WERI-Rb-1 (cell line): Measurements from ENCODE around the gene JMJD7.

Experiments used
- DNase-seq: peaks from one replicate; pipeline ENCODE4 v3.0.0-alpha.2; 2020
- H3K27ac ChIP-seq: fragments of 250-450 bp; sonication (Bioruptor Pico); 2 replicates; pipeline ENCODE4 v1.5.1; 2020; ENCODE audit warnings: mild to moderate bottlenecking, moderate library complexity
- H3K27me3 ChIP-seq: fragments of 250-450 bp; sonication (Bioruptor Pico); 2 replicates; pipeline ENCODE4 v1.5.1; 2021; ENCODE audit warnings: mild to moderate bottlenecking, low read depth, moderate library complexity; ENCODE audit not compliant: insufficient read depth, severe bottlenecking
- H3K36me3 ChIP-seq: fragments of 250-450 bp; sonication (Bioruptor Pico); 2 replicates; pipeline ENCODE4 v1.5.1; 2020; ENCODE audit warnings: mild to moderate bottlenecking, moderate library complexity
- H3K4me3 ChIP-seq: 2 replicates; pipeline ENCODE4 v1.5.1; 2011; ENCODE audit warnings: low read depth, mild to moderate bottlenecking, control low read depth, low read length
- H3K9me3 ChIP-seq: fragments of 250-450 bp; sonication (Bioruptor Pico); 2 replicates; pipeline ENCODE4 v1.5.1; 2021; ENCODE audit warnings: mild to moderate bottlenecking, moderate library complexity; ENCODE audit not compliant: severe bottlenecking
- CTCF ChIP-seq: IDR thresholded peaks from 2 replicates; pipeline ENCODE4 v1.5.1; 2011; ENCODE audit warnings: low read depth, mild to moderate bottlenecking, control low read depth, inconsistent platforms, low read length

The JMJD7 gene

GRCh38 chr15:41827880-41828806 lies at the start of gene JMJD7:
Gene JMJD7 (plus strand): TSS chr15:41828092. CDS start chr15:41828125, 33 bp downstream.
- Histone ChIP-seq H3K9me3 (no peaks in the 10 kb centered on the region), H3K27ac (peak within 1 kb of the TSS; percentile 64), H3K36me3 (no peaks in the 10 kb centered on the region; the same call in 1 of the 2 replicates), H3K27me3 (no peaks in the 10 kb centered on the region), H3K4me3 (peak within 1 kb of the TSS; percentile 68)
- TF ChIP-seq CTCF = no peak
- DNase-seq = peak; percentile 92

- Histone ChIP-seq H3K9me3 (no peaks in the 10 kb centered on the region), H3K27me3 (no peaks in the 10 kb centered on the region), H3K36me3 (no peaks in the 10 kb centered on the region), H3K4me3 (no peak overlapping the region), H3K27ac (no peak overlapping the region)
- no peak for TF ChIP-seq CTCF
- no peak for DNase-seq
These were observed 49.4 kb upstream of the JMJD7 start for GRCh38 chr15:41778521-41778920.

- Histone ChIP-seq H3K36me3 (no peaks in the 10 kb centered on the region), H3K9me3 (no peaks in the 10 kb centered on the region), H3K4me3 (no peak overlapping the region), H3K27ac (no peak overlapping the region), H3K27me3 (no peaks in the 10 kb centered on the region)
- no peak for TF ChIP-seq CTCF
- DNase-seq = no peak
These were observed 48.2 kb upstream of the JMJD7 start for GRCh38 chr15:41779662-41780157.

- DNase-seq = no peak
- Histone ChIP-seq H3K9me3 (no peaks in the 10 kb centered on the region), H3K36me3 (no peaks in the 10 kb centered on the region), H3K27me3 (no peaks in the 10 kb centered on the region), H3K4me3 (no peak overlapping the region), H3K27ac (no peak overlapping the region)
- TF ChIP-seq CTCF = no peak
These were observed 47.6 kb upstream of the JMJD7 start for GRCh38 chr15:41780266-41780665.

- no peaks in the 10 kb centered on the region for H3K27me3 ChIP-seq
- no peak for TF ChIP-seq CTCF
- DNase-seq = no peak
- H3K9me3 ChIP-seq = no peaks in the 10 kb centered on the region
- no peak overlapping the region for H3K27ac ChIP-seq
- no peaks in the 10 kb centered on the region for H3K36me3 ChIP-seq
- no peak overlapping the region for H3K4me3 ChIP-seq
These were observed 47.2 kb upstream of the JMJD7 start for GRCh38 chr15:41780727-41781126.
